Panc1 (cell line): ENCODE measurements around the gene TXK.

Source experiments
- CTCF ChIP-seq: fragments of 450-650 bp; IDR thresholded peaks from 2 replicates; pipeline ENCODE4 v1.5.1; 2017; ENCODE audit warnings: mild to moderate bottlenecking
- POLR2AphosphoS5 ChIP-seq: IDR thresholded peaks from 2 replicates; pipeline ENCODE4 v1.6.1; 2012; ENCODE audit warnings: mild to moderate bottlenecking, low read depth, low read length, moderate library complexity
- REST ChIP-seq, 2 experiments: IDR thresholded peaks; 2 replicates each; pipeline ENCODE4 v1.6.1; 2011 to 2012; ENCODE audit warnings: low read depth in 2 of 2, control low read depth in 1 of 2, low read length in 1 of 2, mild to moderate bottlenecking in 1 of 2, moderate library complexity in 1 of 2; ENCODE audit not compliant: insufficient read depth in 1 of 2
- SIN3A ChIP-seq: IDR thresholded peaks from 2 replicates; pipeline ENCODE4 v1.6.1; 2012; ENCODE audit warnings: low read depth, mild to moderate bottlenecking, low read length, moderate library complexity, borderline replicate concordance; ENCODE audit not compliant: insufficient read depth
- TCF7L2 ChIP-seq: IDR thresholded peaks from 2 replicates; pipeline ENCODE4 v1.6.1; 2011; ENCODE audit warnings: mild to moderate bottlenecking, low read depth, low read length, inconsistent platforms

- TF ChIP-seq REST (IDR thresholded peaks at IDR 0.05; ENCODE audit: insufficient read depth in 1 of 2, low read depth in 2 of 2, low read length in 1 of 2): no peak
- TF ChIP-seq CTCF: no peak
- no peak for TF ChIP-seq SIN3A
- no peak for TF ChIP-seq POLR2AphosphoS5
- no peak for TF ChIP-seq TCF7L2
Measured at GRCh38 chr4:48147621-48148020, 13.6 kb upstream of the TXK start.
